H1 (cell line): ENCODE results near the gene TOGARAM1. TPM values are rescaled to one million over a fixed set of nuclear protein-coding genes. Genes with fewer than 3 reads are reported as not detected.

Experiments used
- PHF8 ChIP-seq: fragments of 200-600 bp; sonication (generic); conservative IDR thresholded peaks from 2 replicates; pipeline ENCODE4 v1.7.1; 2012; ENCODE audit warnings: low read depth, mild to moderate bottlenecking, inconsistent platforms, low read length, moderate library complexity
- RXRA ChIP-seq: IDR thresholded peaks from 2 replicates; pipeline ENCODE4 v1.6.1; 2011; ENCODE audit warnings: low read depth, mild to moderate bottlenecking, low read length, moderate library complexity; ENCODE audit not compliant: insufficient read depth
- polyA plus RNA-seq, 7 experiments: library from polyadenylated mRNA; depleted of rRNA in 3 of 7; stranded (reverse) in 5 of 7; unstranded in 2 of 7; fragments of >200 nt in 5 of 7; fragments of 200-250 nt in 2 of 7; gene quantifications; 1 replicate in 5 of 7; 2 replicates in 1 of 7; 4 replicates in 1 of 7; pipeline versions ENCODE4 v1.2.1 to v1.2.3, GENCODE V29; 2011 to 2013; ENCODE audit warnings: missing spikeins in 2 of 7, mixed read lengths in 2 of 7
- total RNA-seq: library from RNA; stranded (reverse); fragmentation: NEBNext Ultra II Directional; extraction: Animal tissue kit (Norgen Biotek cat#: 25700); gene quantifications from 2 replicates; pipeline ENCODE4 v1.2.1, GENCODE V29; 2021

TOGARAM1 gene
- total and polyA plus RNA-seq, 2 of the 8 experiments (the other 6 are each of a cell fraction or from before 2014, with no cell fraction given): 2.5 to 6.8 TPM

- TF ChIP-seq PHF8: no peak
- TF ChIP-seq RXRA: no peak
These were observed 41.9 kb downstream of the TOGARAM1 start (continued) for GRCh38 chr14:45003924-45004323.
